Measurements from ENCODE around the gene FLYWCH1. TPM values are rescaled to one million over a fixed set of nuclear protein-coding genes. Genes with fewer than 3 reads are reported as not detected.

Gene FLYWCH1
- total RNA-seq, 4 donors from 2014 or later: 33.8 to 61.6 (median 46.8) TPM

- TF ChIP-seq POLR2A (IDR thresholded peaks at IDR 0.05; ENCODE audit: low read depth) (no peak), EP300 (IDR thresholded peaks at IDR 0.05) (no peak), POLR2AphosphoS5 (IDR thresholded peaks at IDR 0.05) (no peak)
- TF ChIP-seq, protein P1, sequence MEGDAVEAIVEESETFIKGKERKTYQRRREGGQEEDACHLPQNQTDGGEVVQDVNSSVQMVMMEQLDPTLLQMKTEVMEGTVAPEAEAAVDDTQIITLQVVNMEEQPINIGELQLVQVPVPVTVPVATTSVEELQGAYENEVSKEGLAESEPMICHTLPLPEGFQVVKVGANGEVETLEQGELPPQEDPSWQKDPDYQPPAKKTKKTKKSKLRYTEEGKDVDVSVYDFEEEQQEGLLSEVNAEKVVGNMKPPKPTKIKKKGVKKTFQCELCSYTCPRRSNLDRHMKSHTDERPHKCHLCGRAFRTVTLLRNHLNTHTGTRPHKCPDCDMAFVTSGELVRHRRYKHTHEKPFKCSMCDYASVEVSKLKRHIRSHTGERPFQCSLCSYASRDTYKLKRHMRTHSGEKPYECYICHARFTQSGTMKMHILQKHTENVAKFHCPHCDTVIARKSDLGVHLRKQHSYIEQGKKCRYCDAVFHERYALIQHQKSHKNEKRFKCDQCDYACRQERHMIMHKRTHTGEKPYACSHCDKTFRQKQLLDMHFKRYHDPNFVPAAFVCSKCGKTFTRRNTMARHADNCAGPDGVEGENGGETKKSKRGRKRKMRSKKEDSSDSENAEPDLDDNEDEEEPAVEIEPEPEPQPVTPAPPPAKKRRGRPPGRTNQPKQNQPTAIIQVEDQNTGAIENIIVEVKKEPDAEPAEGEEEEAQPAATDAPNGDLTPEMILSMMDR (IDR thresholded peaks at IDR 0.05): no peak
- H3K9me3 ChIP-seq: no peaks in the 10 kb centered on the region
- no peak overlapping the region for H3K4me3 ChIP-seq
- DNase-seq (ENCODE audit: extremely low spot score): no peak
- intact Hi-C loops (cut with DNase I): no loop called here
- peaks cover 3 to 15% (median 12%) of the 10 kb centered on the region in 4 donors for H3K4me1 ChIP-seq
- H3K36me3 ChIP-seq: no peaks in the 10 kb centered on the region
- H3K27ac ChIP-seq (replicated peaks in 1 of 4): no peak overlapping the region
- peaks cover 0 to 68% (median 3%) of the 10 kb centered on the region in 4 donors for H3K27me3 ChIP-seq
- no CpG with 5 or more reads among the region's 4 CpGs for WGBS
These were observed 88.8 kb downstream of the FLYWCH1 start for GRCh38 chr16:3000540-3000939.

Small RNAs within 50 kb of the gene (small RNA-seq; reads per million reads assigned to genes)
- gene LINC00514: 0 reads per million in 3 donors

Other genes starting within 250 kb of the FLYWCH1 start
- gene KCTD5, start 229.4 kb upstream of the FLYWCH1 start, total RNA-seq: 10 to 100 TPM in 3 of 4 donors, 1 to 10 TPM in 1; 9.1 to 22.1 (median 15.7) TPM
- 1 to 10 TPM in 3 of 4 donors, under 1 TPM in 1; 0.75 to 4.2 (median 2.2) TPM for gene PRSS27, start 191.7 kb upstream of the FLYWCH1 start, total RNA-seq
- gene SRRM2, start 159.3 kb upstream of the FLYWCH1 start, total RNA-seq: 100 to 1,000 TPM; 126 to 325 (median 234) TPM
- 100 to 1,000 TPM; 199 to 229 (median 213) TPM for gene ELOB, start 134.7 kb upstream of the FLYWCH1 start, total RNA-seq
- not detected for gene PRSS33, start 124.4 kb upstream of the FLYWCH1 start, total RNA-seq
- gene PRSS41, start 113.5 kb upstream of the FLYWCH1 start, total RNA-seq: not detected
- not detected for gene PRSS21, start 94.7 kb upstream of the FLYWCH1 start, total RNA-seq
- gene ZG16B, start 81.6 kb upstream of the FLYWCH1 start, total RNA-seq: not detected
- gene PRSS22, start 53.8 kb upstream of the FLYWCH1 start, total RNA-seq: not detected
- gene FLYWCH2, start 28.7 kb upstream of the FLYWCH1 start, total RNA-seq: 10 to 100 TPM; 41.9 to 47.2 (median 43.9) TPM
- gene KREMEN2, start 52.3 kb downstream of the FLYWCH1 start, total RNA-seq: under 1 TPM in 1 of 4 donors, not detected in 3; 0.13 TPM
- gene PAQR4, start 57.4 kb downstream of the FLYWCH1 start, total RNA-seq: 1 to 10 TPM; 2.2 to 7.5 (median 4.7) TPM
- gene PKMYT1, start 68.5 kb downstream of the FLYWCH1 start, total RNA-seq: 1 to 10 TPM in 1 of 4 donors, under 1 TPM in 1, not detected in 2; 0.57 to 2.5 TPM
- under 1 TPM in 3 of 4 donors, not detected in 1; 0.17 to 0.42 (median 0.32) TPM for gene CLDN9, start 101.0 kb downstream of the FLYWCH1 start, total RNA-seq
- gene CLDN6, start 106.3 kb downstream of the FLYWCH1 start, total RNA-seq: not detected
- 100 to 1,000 TPM in 1 of 4 donors, 10 to 100 TPM in 3; 20.9 to 140 (median 57.5) TPM for gene TNFRSF12A, start 108.4 kb downstream of the FLYWCH1 start, total RNA-seq
- 100 to 1,000 TPM in 2 of 4 donors, 10 to 100 TPM in 2; 28.8 to 134 (median 72.2) TPM for gene HCFC1R1, start 112.0 kb downstream of the FLYWCH1 start, total RNA-seq
- 10 to 100 TPM; 14.1 to 27.9 (median 23.0) TPM for gene THOC6, start 112.1 kb downstream of the FLYWCH1 start, total RNA-seq
- under 1 TPM in 2 of 4 donors, not detected in 2; 0.19 to 0.42 TPM for gene BICDL2, start 125.0 kb downstream of the FLYWCH1 start, total RNA-seq
- 1 to 10 TPM in 1 of 4 donors, under 1 TPM in 3; under 0.01 to 4.5 (median 0.12) TPM for gene MMP25, start 134.6 kb downstream of the FLYWCH1 start, total RNA-seq
- gene IL32, start 153.7 kb downstream of the FLYWCH1 start, total RNA-seq: 10 to 100 TPM; 13.7 to 40.8 (median 31.2) TPM
- gene ZSCAN10, start 187.4 kb downstream of the FLYWCH1 start, total RNA-seq: not detected
- gene ZNF205, start 200.7 kb downstream of the FLYWCH1 start, total RNA-seq: 10 to 100 TPM; 10.6 to 25.0 (median 17.1) TPM
- gene ZNF213, start 223.1 kb downstream of the FLYWCH1 start, total RNA-seq: 10 to 100 TPM in 3 of 4 donors, 1 to 10 TPM in 1; 8.4 to 18.3 (median 13.5) TPM